SK-N-SH treated with all-trans-retinoic acid at 6 μM for 48 hours (cell line): Measurements from ENCODE around the gene TRAK1.

Experiments
- ATAC-seq: fragments of 200-7000 bp; cut with Tn5 transposase; 3 replicates; pipeline ENCODE4 v1.9.1; 2020; ENCODE audit warnings: mild to moderate bottlenecking, moderate library complexity
- ARNTL ChIP-seq: fragments of 450-650 bp; formaldehyde crosslinking; IDR thresholded peaks from 2 replicates; pipeline ENCODE4 v1.5.0; 2020; ENCODE audit warnings: low read depth, mild to moderate bottlenecking, moderate library complexity, borderline replicate concordance
- BACH2 ChIP-seq: fragments of 250-450 bp; sonication (Bioruptor Pico); IDR thresholded peaks from 2 replicates; pipeline ENCODE4 v1.9.0; 2021; ENCODE audit warnings: mild to moderate bottlenecking, borderline replicate concordance
- CSDC2 ChIP-seq: fragments of 250-450 bp; sonication (Bioruptor Pico); IDR thresholded peaks from 2 replicates; pipeline ENCODE4 v1.5.0; 2020; ENCODE audit warnings: mild to moderate bottlenecking, moderate library complexity
- CSRNP3 ChIP-seq: fragments of 250-450 bp; sonication (Bioruptor Pico); IDR thresholded peaks from 2 replicates; pipeline ENCODE4 v1.5.1; 2021; ENCODE audit warnings: mild to moderate bottlenecking, moderate library complexity
- ESRRG ChIP-seq: fragments of 250-450 bp; sonication (Bioruptor Pico); IDR thresholded peaks from 2 replicates; pipeline ENCODE4 v1.6.1; 2021; ENCODE audit warnings: mild to moderate bottlenecking
- GLIS3 ChIP-seq: fragments of 250-450 bp; sonication (Bioruptor Pico); IDR thresholded peaks from 2 replicates; pipeline ENCODE4 v1.5.0; 2020; ENCODE audit warnings: mild to moderate bottlenecking, moderate library complexity
- ISL1 ChIP-seq: fragments of 250-450 bp; sonication (Bioruptor Pico); IDR thresholded peaks from 2 replicates; pipeline ENCODE4 v2.1.2; 2022; ENCODE audit warnings: mild to moderate bottlenecking, moderate library complexity
- OSR1 ChIP-seq: fragments of 250-450 bp; sonication (Bioruptor Pico); IDR thresholded peaks from 2 replicates; pipeline ENCODE4 v1.8.0; 2022; ENCODE audit warnings: moderate library complexity, mild to moderate bottlenecking, inconsistent platforms
- PATZ1 ChIP-seq: fragments of 250-450 bp; sonication (Bioruptor Pico); IDR thresholded peaks from 2 replicates; pipeline ENCODE4 v1.8.0; 2020; ENCODE audit warnings: mild to moderate bottlenecking, moderate library complexity, borderline replicate concordance
- POU6F1 ChIP-seq: fragments of 250-450 bp; sonication (Bioruptor Pico); IDR thresholded peaks from 2 replicates; pipeline ENCODE4 v1.8.0; 2021; ENCODE audit warnings: low read depth, mild to moderate bottlenecking, moderate library complexity, borderline replicate concordance
- PPARA ChIP-seq: fragments of 250-450 bp; sonication (Bioruptor Pico); IDR thresholded peaks from 2 replicates; pipeline ENCODE4 v1.5.0; 2020; ENCODE audit warnings: mild to moderate bottlenecking, borderline replicate concordance
- RARB ChIP-seq: fragments of 250-450 bp; sonication (Bioruptor Pico); IDR thresholded peaks from 2 replicates; pipeline ENCODE4 v1.8.0; 2021; ENCODE audit warnings: mild to moderate bottlenecking, moderate library complexity
- SNAI2 ChIP-seq: fragments of 250-450 bp; sonication (Bioruptor Pico); IDR thresholded peaks from 2 replicates; pipeline ENCODE4 v1.5.0; 2020; ENCODE audit warnings: mild to moderate bottlenecking, moderate library complexity
- TCF4 ChIP-seq: fragments of 250-450 bp; sonication (Bioruptor Pico); IDR thresholded peaks from 2 replicates; pipeline ENCODE4 v1.8.0; 2021; ENCODE audit warnings: mild to moderate bottlenecking, moderate library complexity, borderline replicate concordance
- TOX ChIP-seq: fragments of 250-450 bp; sonication (Bioruptor Pico); IDR thresholded peaks from 2 replicates; pipeline ENCODE4 v1.8.0; 2021; ENCODE audit warnings: mild to moderate bottlenecking, moderate library complexity, borderline replicate concordance
- TSHZ2 ChIP-seq: fragments of 250-450 bp; sonication (Bioruptor Pico); IDR thresholded peaks from 2 replicates; pipeline ENCODE4 v1.5.0; 2020; ENCODE audit warnings: mild to moderate bottlenecking, moderate library complexity
- ZC3H10 ChIP-seq: fragments of 250-450 bp; sonication (Bioruptor Pico); IDR thresholded peaks from 2 replicates; pipeline ENCODE4 v1.5.1; 2021; ENCODE audit warnings: mild to moderate bottlenecking, moderate library complexity
- ZFP3 ChIP-seq: fragments of 250-450 bp; sonication (Bioruptor Pico); IDR thresholded peaks from 2 replicates; pipeline ENCODE4 v1.5.0; 2020; ENCODE audit warnings: mild to moderate bottlenecking, moderate library complexity
- ZFP30 ChIP-seq: fragments of 450-650 bp; formaldehyde crosslinking; IDR thresholded peaks from 2 replicates; pipeline ENCODE4 v1.5.0; 2022; ENCODE audit warnings: mild to moderate bottlenecking, moderate library complexity
- ZNF565 ChIP-seq: fragments of 450-650 bp; formaldehyde crosslinking; conservative IDR thresholded peaks from 2 replicates; pipeline ENCODE4 v1.5.0; 2020; ENCODE audit warnings: low read depth, mild to moderate bottlenecking, moderate library complexity
- ZNF70 ChIP-seq: fragments of 450-650 bp; formaldehyde crosslinking; IDR thresholded peaks from 2 replicates; pipeline ENCODE4 v1.5.0; 2020; ENCODE audit warnings: mild to moderate bottlenecking, moderate library complexity
- ZNF8 ChIP-seq: fragments of 450-650 bp; formaldehyde crosslinking; IDR thresholded peaks from 2 replicates; pipeline ENCODE4 v1.5.0; 2020; ENCODE audit warnings: mild to moderate bottlenecking, moderate library complexity

The TRAK1 gene

GRCh38 chr3:42149532-42149931, 58.4 kb downstream of the TRAK1 start:
- ATAC-seq, result no peak
- TF ChIP-seq RARB, result no peak
- TF ChIP-seq PATZ1 (CRISPR knock-in tag), result no peak
- TF ChIP-seq SNAI2 (CRISPR knock-in tag), result no peak
- no peak for TF ChIP-seq ARNTL (CRISPR knock-in tag)
- TF ChIP-seq TSHZ2, result no peak
- TF ChIP-seq ZC3H10, result no peak
- no peak for TF ChIP-seq BACH2 (CRISPR knock-in tag)
- no peak for TF ChIP-seq ZNF70 (CRISPR knock-in tag)
- TF ChIP-seq PPARA, result no peak
- no peak for TF ChIP-seq ZNF565 (CRISPR knock-in tag)
- no peak for TF ChIP-seq ISL1 (CRISPR knock-in tag)

- no peak for TF ChIP-seq TCF4 (CRISPR knock-in tag)
- TF ChIP-seq ZNF565 (CRISPR knock-in tag), result no peak
- no peak for TF ChIP-seq GLIS3 (CRISPR knock-in tag)
- TF ChIP-seq BACH2 (CRISPR knock-in tag), result no peak
- TF ChIP-seq PPARA, result no peak
- no peak for TF ChIP-seq ZFP30 (CRISPR knock-in tag)
- TF ChIP-seq ZC3H10, result no peak
- no peak for TF ChIP-seq ISL1 (CRISPR knock-in tag)
- TF ChIP-seq OSR1, result no peak
- no peak for TF ChIP-seq TOX (CRISPR knock-in tag)
- no peak for TF ChIP-seq ZFP3 (CRISPR knock-in tag)
- no peak for TF ChIP-seq RARB
- no peak for TF ChIP-seq POU6F1 (CRISPR knock-in tag)
- TF ChIP-seq ZNF8 (CRISPR knock-in tag), result no peak
- TF ChIP-seq CSDC2 (CRISPR knock-in tag), result no peak
- no peak for TF ChIP-seq CSRNP3
- TF ChIP-seq ESRRG, result no peak
- ATAC-seq, result no peak
Measured at GRCh38 chr3:42149975-42150374, 58.8 kb downstream of the TRAK1 start.

- no peak for ATAC-seq
Measured at GRCh38 chr3:42151596-42152168, 60.5 kb downstream of the TRAK1 start.

GRCh38 chr3:42152193-42152592, 61.0 kb downstream of the TRAK1 start:
- no peak for ATAC-seq

More at GRCh38 chr3:42151596-42152168, 60.5 kb downstream of the TRAK1 start:
- TF ChIP-seq ZFP3 (CRISPR knock-in tag) (no peak), ZFP30 (CRISPR knock-in tag) (no peak)

More at GRCh38 chr3:42152193-42152592, 61.0 kb downstream of the TRAK1 start:
- TF ChIP-seq TCF4 (CRISPR knock-in tag) (no peak), PATZ1 (CRISPR knock-in tag) (no peak), TSHZ2 (no peak), ZFP3 (CRISPR knock-in tag) (no peak), CSRNP3 (no peak)
